B cell (primary cell): Measurements from ENCODE around the gene DNAH11. TPM values are rescaled to one million over a fixed set of nuclear protein-coding genes. Genes with fewer than 3 reads are reported as not detected.

Source experiments
- ATAC-seq: fragments of 200-7000 bp; cut with Tn5 transposase; one replicate; pipeline ENCODE4 v1.10.0; 2021; ENCODE audit warnings: low read depth, mild to moderate bottlenecking, moderate number of reproducible peaks, moderate library complexity
- CTCF ChIA-PET: fragments of 350-600 bp; sonication (Branson Sonifier 250); formaldehyde crosslinking; loops from one replicate; lab custom pipeline; 2021; ENCODE audit warnings: antibody characterized with exemption, inconsistent platforms; lab: Charles Lee
- POLR2A ChIA-PET: fragments of 350-600 bp; sonication (Branson Sonifier 250); formaldehyde crosslinking; loops from one replicate; lab custom pipeline; 2021; ENCODE audit warnings: antibody characterized with exemption; lab: Charles Lee
- DNase-seq: peaks from one replicate; pipeline ENCODE4 v3.0.0; 2013
- H2AFZ ChIP-seq: 2 replicates; pipeline ENCODE4 v1.6.1; 2012; ENCODE audit warnings: mild to moderate bottlenecking, low read depth, low read length; ENCODE audit not compliant: insufficient read depth, poor library complexity, severe bottlenecking
- H3K27ac ChIP-seq, 2 donors: 1 replicate in 1 of 2; 2 replicates in 1 of 2; pipeline ENCODE4 v1.5.1; 2012 to 2013; ENCODE audit warnings: low read length in 2 of 2, mild to moderate bottlenecking in 2 of 2, moderate library complexity in 1 of 2
- H3K27me3 ChIP-seq, 4 experiments: fragments of 200-600 bp in 1 of 4; sonication (generic) in 1 of 4; replicated peaks in 1 of 4; 1 replicate in 2 of 4; 2 replicates in 2 of 4; pipeline versions ENCODE4 v1.6.1 to v1.7.0; 2013 to 2016; ENCODE audit warnings: low read length in 3 of 4, mild to moderate bottlenecking in 2 of 4, mixed read lengths in 1 of 4, moderate library complexity in 1 of 4; ENCODE audit not compliant: insufficient read depth in 4 of 4, control insufficient read depth in 3 of 4; ENCODE audit errors: control extremely low read depth in 1 of 4
- H3K36me3 ChIP-seq, 2 experiments: replicated peaks in 1 of 2; 1 replicate in 1 of 2; 2 replicates in 1 of 2; pipeline versions ENCODE4 v1.6.1 to v1.7.1; 2013; ENCODE audit warnings: low read length in 1 of 2; ENCODE audit not compliant: insufficient read depth in 2 of 2, control insufficient read depth in 1 of 2; ENCODE audit errors: control extremely low read depth in 1 of 2, extremely low read depth in 1 of 2
- H3K4me1 ChIP-seq, 2 donors: fragments of 200-600 bp in 1 of 2; sonication (generic) in 1 of 2; 1 replicate in 1 of 2; 2 replicates in 1 of 2; pipeline versions ENCODE4 v1.5.1 to v1.6.1; 2013 to 2017; ENCODE audit warnings: low read length in 2 of 2; ENCODE audit not compliant: control insufficient read depth in 2 of 2, insufficient read depth in 2 of 2
- H3K4me2 ChIP-seq: replicated peaks from 2 replicates; pipeline ENCODE3; 2012; ENCODE audit warnings: mild to moderate bottlenecking, low read depth, low read length; ENCODE audit not compliant: poor library complexity, severe bottlenecking
- H3K4me3 ChIP-seq, 5 experiments: fragments of 200-600 bp in 1 of 5; sonication (generic) in 1 of 5; 1 replicate in 3 of 5; 2 replicates in 2 of 5; pipeline versions ENCODE4 v1.5.1 to v1.7.0; 2011 to 2016; ENCODE audit warnings: low read length in 4 of 5, mild to moderate bottlenecking in 4 of 5, low read depth in 2 of 5, control low read depth in 1 of 5, moderate library complexity in 1 of 5; ENCODE audit not compliant: insufficient read depth in 1 of 5; ENCODE audit errors: control extremely low read depth in 1 of 5, extremely low read depth in 1 of 5
- H3K79me2 ChIP-seq: fragments of 200-600 bp; sonication (generic); one replicate; pipeline ENCODE4 v1.6.0; 2016; ENCODE audit warnings: low read length; ENCODE audit not compliant: control insufficient read depth, insufficient read depth
- H3K9ac ChIP-seq: fragments of 200-600 bp; sonication (generic); 2 replicates; pipeline ENCODE4 v1.6.1; 2017; ENCODE audit warnings: mild to moderate bottlenecking, low read length, moderate library complexity
- H3K9me3 ChIP-seq, 3 donors: one replicate each; pipeline versions ENCODE4 v1.6.1 to v1.7.1; 2013; ENCODE audit warnings: low read length in 2 of 3; ENCODE audit not compliant: control insufficient read depth in 2 of 3, insufficient read depth in 1 of 3; ENCODE audit errors: control extremely low read depth in 1 of 3
- H4K20me1 ChIP-seq: 2 replicates; pipeline ENCODE4 v1.6.0; 2012; ENCODE audit warnings: mild to moderate bottlenecking, low read length; ENCODE audit not compliant: insufficient read depth, control insufficient read depth, poor library complexity, severe bottlenecking
- H3K27ac Mint-ChIP-seq: one replicate; pipeline ENCODE4 v1.8.0; 2021; ENCODE audit warnings: mixed read lengths
- H3K27me3 Mint-ChIP-seq: one replicate; pipeline ENCODE4 v1.8.0; 2021; ENCODE audit warnings: mixed read lengths
- H3K4me1 Mint-ChIP-seq: one replicate; pipeline ENCODE4 v1.8.0; 2021; ENCODE audit warnings: mixed read lengths
- H3K4me3 Mint-ChIP-seq: one replicate; pipeline ENCODE4 v1.8.0; 2021; ENCODE audit warnings: mixed read lengths
- H3K9me3 Mint-ChIP-seq: one replicate; pipeline ENCODE4 v1.8.0; 2022; ENCODE audit warnings: mixed read lengths; ENCODE audit not compliant: insufficient read depth
- CTCF ChIP-seq: fragments of 200-600 bp; IDR thresholded peaks from one replicate; pipeline ENCODE4 v1.8.0; 2022; ENCODE audit warnings: antibody characterized with exemption, mild to moderate bottlenecking
- EZH2 ChIP-seq: IDR thresholded peaks from 2 replicates; pipeline ENCODE4 v1.6.1; 2012; ENCODE audit warnings: borderline replicate concordance, low read depth, mild to moderate bottlenecking, moderate library complexity, low read length; ENCODE audit not compliant: insufficient read depth, poor library complexity, severe bottlenecking
- WGBS: methylation state at CpG from one replicate; pipeline ENCODE4 v1.1.5; 2013; ENCODE audit warnings: missing lambda C conversion rate; ENCODE audit not compliant: insufficient coverage; 5-methylcytosine and 5-hydroxymethylcytosine counted together
- intact Hi-C: fragments of 100-400 bp; cut with micrococcal nuclease; formaldehyde crosslinking; loops from one replicate; pipeline ENCODE4 v1.10.0; 2022
- polyA plus RNA-seq: library from polyadenylated mRNA; depleted of rRNA; stranded (reverse); fragments of >200 nt; gene quantifications from 2 replicates; pipeline ENCODE4 v1.2.3, GENCODE V29; 2012
- total RNA-seq, 2 donors: library from RNA; stranded (reverse); fragments of 120-200 nt in 1 of 2; gene quantifications; 1 replicate in 1 of 2; 2 replicates in 1 of 2; pipeline versions ENCODE4 v1.2.3 to v1.2.4, GENCODE V29; 2013 to 2022

DNAH11 gene
- total and polyA plus RNA-seq, 2 donors (not counting 1 experiment from before 2014, with no cell fraction given) = not detected

DNA sequence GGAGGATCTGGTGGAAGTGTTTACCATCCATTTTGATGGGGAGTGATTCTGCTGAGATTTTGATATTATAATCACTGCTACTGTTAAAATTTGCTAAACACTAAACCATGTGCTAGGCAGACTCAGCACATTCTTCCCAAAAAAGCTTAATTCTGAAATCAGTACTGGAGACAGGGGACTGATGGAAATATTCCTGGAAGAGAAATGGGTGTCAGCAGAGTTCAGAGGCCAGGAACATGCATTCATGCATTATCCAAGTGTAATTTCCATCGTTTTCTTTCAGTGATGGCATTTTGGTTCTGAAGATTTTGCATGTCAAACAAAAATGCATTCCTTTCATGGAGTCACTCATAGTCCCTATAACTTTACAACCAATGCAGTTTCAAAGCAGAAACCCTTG, 323.9 kb downstream of the DNAH11 start:
- CTCF ChIA-PET = no interaction called here
- 83% methylated on average over 1 of the region's 1 CpG for WGBS
- no peaks in the 10 kb centered on the region for H3K27me3 ChIP-seq
- no peak overlapping the region for H3K4me3 ChIP-seq
- Mint-ChIP-seq H3K4me3 (no peak overlapping the region), H3K4me1 (peaks cover 11% of the 10 kb centered on the region), H3K9me3 (no peaks in the 10 kb centered on the region), H3K27me3 (no peaks in the 10 kb centered on the region), H3K27ac (no peak overlapping the region)
- intact Hi-C loops = no loop called here
- TF ChIP-seq CTCF (no peak), EZH2 (no peak)
- no peaks in the 10 kb centered on the region for H3K79me2 ChIP-seq
- H3K9ac ChIP-seq = no peak overlapping the region
- H3K27ac ChIP-seq = no peak overlapping the region
- DNase-seq = no peak
- ATAC-seq = no peak
- no peaks in the 10 kb centered on the region for H3K36me3 ChIP-seq
- no peaks in the 10 kb centered on the region for H3K9me3 ChIP-seq
- H2AFZ ChIP-seq = no peak overlapping the region
- no peaks in the 10 kb centered on the region for H3K4me1 ChIP-seq
- no peaks in the 10 kb centered on the region for H4K20me1 ChIP-seq
- POLR2A ChIA-PET = no interaction called here
- no peak overlapping the region for H3K4me2 ChIP-seq

- Histone ChIP-seq H3K36me3 (no peaks in the 10 kb centered on the region), H4K20me1 (no peaks in the 10 kb centered on the region), H3K27ac (no peak overlapping the region), H3K4me2 (no peak overlapping the region), H3K9me3 (no peaks in the 10 kb centered on the region), H3K27me3 (no peaks in the 10 kb centered on the region), H3K9ac (no peak overlapping the region), H2AFZ (no peak overlapping the region), H3K79me2 (no peaks in the 10 kb centered on the region), H3K4me1 (no peaks in the 10 kb centered on the region), H3K4me3 (no peak overlapping the region)
- Mint-ChIP-seq H3K27ac (no peak overlapping the region), H3K9me3 (no peaks in the 10 kb centered on the region), H3K27me3 (no peaks in the 10 kb centered on the region), H3K4me3 (no peak overlapping the region), H3K4me1 (peaks cover 11% of the 10 kb centered on the region)
- CTCF ChIA-PET = interaction anchor here (1.2 kb wide), 1 partner anchor 317 kb away, joined by 3 read pairs; no protein-coding TSS in a partner anchor
- intact Hi-C loops = no loop called here
- POLR2A ChIA-PET = no interaction called here
- ATAC-seq (no peak), DNase-seq (no peak)
- TF ChIP-seq CTCF = no peak
- TF ChIP-seq EZH2 = no peak
Measured at GRCh38 chr7:21867226-21867625, 324.4 kb downstream of the DNAH11 start.
